PC-3 (cell line): ENCODE measurements around the gene ICOSLG. TPM values are rescaled to one million over a fixed set of nuclear protein-coding genes. Genes with fewer than 3 reads are reported as not detected.
A peak's percentile ranks its signal among the peaks of the same experiment; 100 is the strongest.
"Not testable (repeated sequence)": the region's sequence is repeated elsewhere in the genome, so short reads cannot be mapped to it uniquely, and the experiment has no call there.

ENCODE experiments used
- ATAC-seq: fragments of 200-7000 bp; cut with Tn5 transposase; 2 replicates; pipeline ENCODE4 v1.9.1; 2020; ENCODE audit warnings: mild to moderate bottlenecking, moderate library complexity
- BruUV-seq: library from RNA; stranded (reverse); fragments of 400-500 nt; replicated peaks from 2 replicates; lab custom pipeline; 2021; lab: Mats Ljungman, UMichigan
- CTCF ChIA-PET: fragments of 300-600 bp; sonication (Branson Sonifier 250); formaldehyde crosslinking; loops from one replicate; lab custom pipeline; 2022; ENCODE audit warnings: antibody characterized with exemption; lab: Charles Lee
- POLR2A ChIA-PET: fragments of 300-600 bp; sonication (Branson Sonifier 250); formaldehyde crosslinking; loops from one replicate; lab custom pipeline; 2022; ENCODE audit warnings: antibody characterized with exemption; ENCODE audit not compliant: unreplicated experiment; lab: Charles Lee
- DNase-seq: peaks from one replicate; pipeline ENCODE4 v3.0.0-alpha.2; 2015
- H2AFZ ChIP-seq: fragments of 300-600 bp; sonication (generic); 2 replicates; pipeline ENCODE4 v1.6.0; 2016; ENCODE audit warnings: antibody characterized with exemption, low read length
- H3F3A ChIP-seq: fragments of 300-600 bp; sonication (generic); one replicate; pipeline ENCODE4 v1.6.0; 2017; ENCODE audit warnings: antibody characterized with exemption, low read length, control low read depth, mild to moderate bottlenecking; ENCODE audit not compliant: unreplicated experiment
- H3K27ac ChIP-seq: fragments of 300-600 bp; sonication (generic); 2 replicates; pipeline ENCODE4 v1.5.1; 2016; ENCODE audit warnings: mild to moderate bottlenecking, low read length
- H3K27me3 ChIP-seq: fragments of 300-600 bp; sonication (generic); 2 replicates; pipeline ENCODE4 v1.6.1; 2016; ENCODE audit warnings: low read length, mixed read lengths
- H3K36me3 ChIP-seq: fragments of 300-600 bp; sonication (generic); 2 replicates; pipeline ENCODE4 v1.6.1; 2016; ENCODE audit warnings: low read depth, mixed run types, low read length, mixed read lengths
- H3K4me1 ChIP-seq: fragments of 300-600 bp; sonication (generic); 2 replicates; pipeline ENCODE4 v1.5.1; 2016; ENCODE audit warnings: low read length; ENCODE audit not compliant: insufficient read depth
- H3K4me2 ChIP-seq: fragments of 300-600 bp; sonication (generic); 2 replicates; pipeline ENCODE4 v1.6.0; 2016; ENCODE audit warnings: low read length
- H3K4me3 ChIP-seq: fragments of 300-600 bp; sonication (generic); 2 replicates; pipeline ENCODE4 v1.5.1; 2016; ENCODE audit warnings: mild to moderate bottlenecking, low read length, mixed read lengths
- H3K79me2 ChIP-seq: fragments of 300-600 bp; sonication (generic); 2 replicates; pipeline ENCODE4 v1.6.1; 2017; ENCODE audit warnings: low read length, mixed read lengths
- H3K9ac ChIP-seq: fragments of 300-600 bp; sonication (generic); 2 replicates; pipeline ENCODE4 v1.6.0; 2016; ENCODE audit warnings: mild to moderate bottlenecking, low read length
- H3K9me2 ChIP-seq: fragments of 300-600 bp; sonication (generic); replicated peaks from 2 replicates; pipeline ENCODE4 v1.6.1; 2016; ENCODE audit warnings: mixed run types, low read length, mixed read lengths
- H3K9me3 ChIP-seq: fragments of 300-600 bp; sonication (generic); 2 replicates; pipeline ENCODE4 v1.6.1; 2016; ENCODE audit warnings: low read length, mixed read lengths
- H4K20me1 ChIP-seq: fragments of 300-600 bp; sonication (generic); 2 replicates; pipeline ENCODE4 v1.6.1; 2016; ENCODE audit warnings: low read length, mixed read lengths
- CTCF ChIP-seq: fragments of 300-600 bp; sonication (generic); conservative IDR thresholded peaks from 2 replicates; pipeline ENCODE4 v1.5.1; 2017; ENCODE audit warnings: antibody characterized with exemption, low read depth, mild to moderate bottlenecking, low read length
- EZH2 ChIP-seq: fragments of 300-600 bp; sonication (generic); IDR thresholded peaks from one replicate; pipeline ENCODE4 v1.6.1; 2017; ENCODE audit warnings: antibody characterized with exemption, mild to moderate bottlenecking, low read length; ENCODE audit not compliant: unreplicated experiment
- EZH2phosphoT487 ChIP-seq: fragments of 300-600 bp; sonication (generic); IDR thresholded peaks from 2 replicates; pipeline ENCODE4 v1.6.1; 2018; ENCODE audit warnings: mild to moderate bottlenecking, antibody characterized with exemption, low read length, borderline replicate concordance
- intact Hi-C: fragments of 100-400 bp; cut with micrococcal nuclease; formaldehyde crosslinking; loops from 2 replicates; pipeline ENCODE4 v1.9.0; 2023
- total RNA-seq: library from RNA; depleted of rRNA; stranded (reverse); fragments of >200 nt; gene quantifications from 2 replicates; pipeline ENCODE4 v1.2.3, GENCODE V29; 2014

ICOSLG gene
- total RNA-seq, 1 experiment from 2014 or later = 11.6 TPM

- H3K4me3 ChIP-seq = no peak overlapping the region
- H3K27ac ChIP-seq = no peak overlapping the region
- BruUV-seq = no TSS peak
- no peak overlapping the region for H2AFZ ChIP-seq
- no peak for DNase-seq
- H3K9me3 ChIP-seq = no peaks in the 10 kb centered on the region
- H3K79me2 ChIP-seq = no peaks in the 10 kb centered on the region
- H3K4me2 ChIP-seq = no peak overlapping the region
- no peaks in the 10 kb centered on the region for H3K4me1 ChIP-seq
- CTCF ChIA-PET = interaction anchor here (0.9 kb wide), 1 partner anchor 43 kb away, joined by 3 read pairs; no protein-coding TSS in a partner anchor
- no peaks in the 10 kb centered on the region for H4K20me1 ChIP-seq
- H3K36me3 ChIP-seq = no peaks in the 10 kb centered on the region
- TF ChIP-seq EZH2phosphoT487 = no peak
- no peak for TF ChIP-seq CTCF
- no peak for TF ChIP-seq EZH2
- H3K9ac ChIP-seq = no peak overlapping the region
- H3K9me2 ChIP-seq = no peaks in the 10 kb centered on the region
- POLR2A ChIA-PET = no interaction called here
- H3K27me3 ChIP-seq = no peaks in the 10 kb centered on the region
- intact Hi-C loops = no loop called here
- H3F3A ChIP-seq = no peaks in the 10 kb centered on the region
- ATAC-seq = no peak
These were observed 13.3 kb upstream of the ICOSLG start for GRCh38 chr21:44253832-44254710.

DNA sequence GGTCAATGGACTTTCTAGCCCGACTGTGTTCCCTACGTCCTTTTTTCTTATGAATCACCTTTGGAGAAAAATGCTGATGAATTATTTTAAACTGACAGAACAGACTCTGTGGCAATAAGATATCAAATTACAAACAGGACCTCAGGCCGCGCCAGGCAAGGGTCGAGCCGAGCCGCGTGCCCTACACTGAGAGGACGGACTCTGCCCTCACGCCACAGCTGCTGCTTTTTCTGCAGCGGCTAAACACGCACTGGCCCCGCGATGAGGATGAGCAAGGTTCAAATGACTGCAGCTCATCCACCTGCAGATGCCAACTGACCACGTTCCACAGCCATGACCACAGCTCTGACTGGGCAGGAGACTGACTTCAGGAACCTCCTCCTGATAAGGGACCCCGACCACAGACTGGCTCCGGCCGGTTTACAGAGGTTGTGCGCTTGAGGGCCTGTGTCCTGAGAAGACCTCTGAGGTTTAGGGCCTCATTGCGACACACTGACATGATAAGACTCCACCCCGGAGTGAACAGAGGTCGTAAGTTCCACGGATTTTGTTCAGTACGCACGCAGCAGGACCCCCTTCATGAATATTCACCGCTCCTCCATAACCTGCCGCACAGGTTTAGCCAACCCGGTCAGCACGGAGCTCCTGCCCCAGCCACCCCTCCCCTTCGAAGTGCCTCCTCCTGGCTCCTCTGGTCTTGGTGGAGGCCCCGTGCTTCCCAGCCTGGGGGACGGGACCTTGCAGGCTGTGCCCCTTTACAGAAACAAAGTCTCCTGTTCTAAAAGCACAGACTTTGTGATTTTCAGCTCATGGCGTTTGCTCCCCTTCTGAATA is 8.7 kb upstream of the ICOSLG start:
- DNase-seq, H3K27ac ChIP-seq, BruUV-seq, H3K27me3 ChIP-seq, H3K4me2 ChIP-seq, H3F3A ChIP-seq, CTCF ChIA-PET, POLR2A ChIA-PET, H3K36me3 ChIP-seq, H2AFZ ChIP-seq, H3K9ac ChIP-seq, H3K79me2 ChIP-seq, H3K9me3 ChIP-seq, H3K4me1 ChIP-seq, intact Hi-C loops, H3K4me3 ChIP-seq, H4K20me1 ChIP-seq, H3K9me2 ChIP-seq: not testable (repeated sequence)
- peak; percentile 53 for ATAC-seq

DNA sequence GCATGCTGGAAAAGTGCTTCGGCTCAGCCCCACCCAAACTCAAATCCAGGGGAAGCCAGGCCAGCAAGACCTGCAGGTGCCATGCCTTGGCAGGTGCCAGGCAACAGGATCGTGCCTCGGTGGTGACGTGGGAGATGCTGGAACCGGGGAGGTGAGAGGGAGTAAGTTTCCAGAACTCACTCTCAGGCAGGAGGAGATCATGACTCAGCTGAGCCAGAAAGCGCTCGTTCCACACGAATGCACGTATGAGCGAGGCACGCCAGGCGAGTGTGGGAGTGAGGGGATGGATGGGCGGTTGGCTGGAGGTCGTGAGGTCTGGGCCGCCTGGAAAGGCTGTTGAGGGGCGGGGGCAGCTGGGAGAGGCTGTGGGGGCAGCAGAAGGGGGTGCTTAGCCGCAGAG is 7.2 kb upstream of the ICOSLG start:
- H3K36me3 ChIP-seq, POLR2A ChIA-PET, DNase-seq, intact Hi-C loops, H3K9me3 ChIP-seq, H3K79me2 ChIP-seq, H3K4me1 ChIP-seq, H3K27ac ChIP-seq, H3K9me2 ChIP-seq, BruUV-seq, H3K4me2 ChIP-seq, H3F3A ChIP-seq, H3K9ac ChIP-seq, H3K4me3 ChIP-seq, H2AFZ ChIP-seq, CTCF ChIA-PET, ATAC-seq, H4K20me1 ChIP-seq, H3K27me3 ChIP-seq: not testable (repeated sequence)

DNA sequence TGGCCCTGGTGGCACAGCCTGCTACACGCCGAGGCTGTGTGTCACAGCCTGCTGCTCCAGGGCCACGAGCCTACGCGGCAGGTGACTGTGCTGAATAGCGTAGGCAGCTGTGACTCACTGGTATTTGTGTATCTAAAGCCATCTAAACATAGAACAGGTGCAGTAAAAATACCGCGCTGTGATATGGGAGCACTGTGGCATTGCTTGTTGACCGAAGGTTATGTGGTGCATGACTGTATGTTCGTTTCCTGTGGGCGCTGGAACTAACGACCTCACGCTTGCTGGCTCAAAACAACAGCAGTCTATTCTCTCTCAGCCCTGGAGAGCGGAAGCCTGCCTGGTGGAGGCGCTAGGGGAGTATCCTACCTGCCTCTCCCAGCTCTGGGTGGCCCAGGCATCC is 3.2 kb upstream of the ICOSLG start:
- H3K4me1 ChIP-seq, H3K9me3 ChIP-seq, H3K4me3 ChIP-seq, H3K9me2 ChIP-seq, H3K27me3 ChIP-seq, H2AFZ ChIP-seq, intact Hi-C loops, H3F3A ChIP-seq, H4K20me1 ChIP-seq, H3K27ac ChIP-seq, DNase-seq, H3K9ac ChIP-seq, H3K79me2 ChIP-seq, CTCF ChIA-PET, POLR2A ChIA-PET, H3K36me3 ChIP-seq, H3K4me2 ChIP-seq: not testable (repeated sequence)
- BruUV-seq = TSS peak; percentile 15
- peak; percentile 74 for ATAC-seq

- TSS peak; percentile 21 for BruUV-seq
- H3K4me1 ChIP-seq, intact Hi-C loops, CTCF ChIA-PET, H3K27ac ChIP-seq, H3K9me3 ChIP-seq, H3K27me3 ChIP-seq, H3K9me2 ChIP-seq, H3K36me3 ChIP-seq, H3K4me3 ChIP-seq, H3K4me2 ChIP-seq, H4K20me1 ChIP-seq, POLR2A ChIA-PET, H2AFZ ChIP-seq, H3K79me2 ChIP-seq, H3F3A ChIP-seq, DNase-seq, H3K9ac ChIP-seq: not testable (repeated sequence)
- ATAC-seq = peak; percentile 14
These were observed 538 bp upstream of the ICOSLG start for GRCh38 chr21:44241281-44241680.
